ENCODE data around the gene WWOX. TPM values are rescaled to one million over a fixed set of nuclear protein-coding genes. Genes with fewer than 3 reads are reported as not detected.

Gene WWOX
- total and polyA plus RNA-seq, 2 donors (not counting 3 experiments of a cell fraction or from before 2014, with no cell fraction given): 6.2 to 12.5 TPM

- Histone ChIP-seq H3K79me2 (ENCODE audit: control insufficient read depth, insufficient read depth, low read length) (no peaks in the 10 kb centered on the region), H3K4me3 (replicated peaks in 1 of 3; ENCODE audit: insufficient read depth in 1 of 3, low read depth in 1 of 3, low read length in 3 of 3) (no peak overlapping the region), H3K9ac (replicated peaks; ENCODE audit: extremely low read depth, insufficient read depth, low read length) (no peak overlapping the region), H3K4me1 (ENCODE audit: control insufficient read depth, extremely low read depth, insufficient read depth, low read length) (no peaks in the 10 kb centered on the region), H3K9me3 (replicated peaks; ENCODE audit: control insufficient read depth, insufficient read depth, low read length) (no peaks in the 10 kb centered on the region), H3K27me3 (ENCODE audit: control insufficient read depth in 2 of 2, insufficient read depth in 2 of 2, low read length in 2 of 2) (no peaks in the 10 kb centered on the region), H3K9me1 (replicated peaks; ENCODE audit: control insufficient read depth, extremely low read depth, insufficient read depth, low read length) (no peaks in the 10 kb centered on the region), H3K27ac (ENCODE audit: insufficient read depth, low read depth, low read length) (no peak overlapping the region), H3K36me3 (ENCODE audit: control insufficient read depth in 2 of 2, extremely low read depth in 1 of 2, insufficient read depth in 2 of 2, low read length in 2 of 2) (no peaks in the 10 kb centered on the region), H4K20me1 (replicated peaks; ENCODE audit: control insufficient read depth, extremely low read depth, insufficient read depth, low read length) (no peaks in the 10 kb centered on the region), H3K4me2 (ENCODE audit: insufficient read depth, low read length) (no peak overlapping the region), H2AFZ (ENCODE audit: low read depth, low read length) (no peak overlapping the region)
- DNase-seq (ENCODE audit: low read depth, low spot score): no peak
- FAIRE-seq: no peak
- ChIA-PET CTCF (no interaction called here), POLR2A (no interaction called here)
- BruUV-seq (replicated peaks): no TSS peak
- intact Hi-C loops (cut with micrococcal nuclease): no loop called here
- no peak for TF ChIP-seq FOS (IDR thresholded peaks at IDR 0.05; ENCODE audit: borderline replicate concordance, insufficient read depth, low read length)
- dilution Hi-C loops (cut with MboI; ENCODE audit: extremely low pct_ligation_motif_present, low sequenced_read_pairs): no loop called here
These were observed 281.6 kb downstream of the WWOX start for GRCh38 chr16:78381060-78381459.

- no peaks in the 10 kb centered on the region for H3K27me3 ChIP-seq (ENCODE audit: control insufficient read depth in 2 of 2, insufficient read depth in 2 of 2, low read length in 2 of 2)
- DNase-seq (ENCODE audit: low read depth, low spot score): no peak
- no peaks in the 10 kb centered on the region for H3K79me2 ChIP-seq (ENCODE audit: control insufficient read depth, insufficient read depth, low read length)
- dilution Hi-C loops (cut with MboI; ENCODE audit: extremely low pct_ligation_motif_present, low sequenced_read_pairs) (no loop called here), intact Hi-C loops (cut with micrococcal nuclease) (no loop called here)
- H4K20me1 ChIP-seq (replicated peaks; ENCODE audit: control insufficient read depth, extremely low read depth, insufficient read depth, low read length): no peaks in the 10 kb centered on the region
- no peaks in the 10 kb centered on the region for H3K9me1 ChIP-seq (replicated peaks; ENCODE audit: control insufficient read depth, extremely low read depth, insufficient read depth, low read length)
- H3K9me3 ChIP-seq (replicated peaks; ENCODE audit: control insufficient read depth, insufficient read depth, low read length): no peaks in the 10 kb centered on the region
- H3K9ac ChIP-seq (replicated peaks; ENCODE audit: extremely low read depth, insufficient read depth, low read length): no peak overlapping the region
- FAIRE-seq: no peak
- ChIA-PET CTCF (no interaction called here), POLR2A (no interaction called here)
- H3K4me1 ChIP-seq (ENCODE audit: control insufficient read depth, extremely low read depth, insufficient read depth, low read length): no peaks in the 10 kb centered on the region
- no TSS peak for BruUV-seq (replicated peaks)
- no peak overlapping the region for H2AFZ ChIP-seq (ENCODE audit: low read depth, low read length)
- no peak for TF ChIP-seq EZH2 (IDR thresholded peaks at IDR 0.05; ENCODE audit: borderline replicate concordance, low read depth, low read length, severe bottlenecking)
- TF ChIP-seq, protein P1, sequence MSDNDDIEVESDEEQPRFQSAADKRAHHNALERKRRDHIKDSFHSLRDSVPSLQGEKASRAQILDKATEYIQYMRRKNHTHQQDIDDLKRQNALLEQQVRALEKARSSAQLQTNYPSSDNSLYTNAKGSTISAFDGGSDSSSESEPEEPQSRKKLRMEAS (IDR thresholded peaks at IDR 0.05; ENCODE audit: insufficient read depth, insufficient read length): no peak
- TF ChIP-seq JUN (IDR thresholded peaks at IDR 0.05; ENCODE audit: borderline replicate concordance, insufficient read depth, insufficient read length, low read depth): no peak
- TF ChIP-seq CTCF (IDR thresholded peaks at IDR 0.05; ENCODE audit: extremely low read depth in 1 of 2, insufficient read depth in 1 of 2, low read depth in 1 of 2, low read length in 2 of 2): no peak
- no peak for TF ChIP-seq MYC (IDR thresholded peaks at IDR 0.05; ENCODE audit: low read depth, low read length)
- no peak for TF ChIP-seq POLR2A (IDR thresholded peaks at IDR 0.05; ENCODE audit: low read depth, low read length)
- TF ChIP-seq GATA2 (IDR thresholded peaks at IDR 0.05; ENCODE audit: insufficient read depth, insufficient read length, low read depth, low read length): no peak
- no peak for TF ChIP-seq FOS (IDR thresholded peaks at IDR 0.05; ENCODE audit: borderline replicate concordance, insufficient read depth, low read length)
- no peak for TF ChIP-seq POLR2AphosphoS5 (IDR thresholded peaks at IDR 0.05; ENCODE audit: insufficient read depth, low read depth, low read length)
- H3K27ac ChIP-seq (ENCODE audit: insufficient read depth, low read depth, low read length): no peak overlapping the region
- no peak overlapping the region for H3K4me3 ChIP-seq (replicated peaks in 1 of 3; ENCODE audit: insufficient read depth in 1 of 3, low read depth in 1 of 3, low read length in 3 of 3)
- no peaks in the 10 kb centered on the region for H3K36me3 ChIP-seq (ENCODE audit: control insufficient read depth in 2 of 2, extremely low read depth in 1 of 2, insufficient read depth in 2 of 2, low read length in 2 of 2)
- no peak overlapping the region for H3K4me2 ChIP-seq (ENCODE audit: insufficient read depth, low read length)
These were observed 283.7 kb downstream of the WWOX start for GRCh38 chr16:78383118-78383517.
